PC-9 (cell line): ENCODE measurements around the gene MRPL52.

Experiments
- CTCF ChIP-seq: fragments of 200-600 bp; sonication (generic); conservative IDR thresholded peaks from 2 replicates; pipeline ENCODE4 v1.6.1; 2017; ENCODE audit warnings: mixed run types, antibody characterized with exemption, mild to moderate bottlenecking, moderate library complexity
- EZH2 ChIP-seq: fragments of 200-600 bp; sonication (generic); IDR thresholded peaks from 2 replicates; pipeline ENCODE4 v1.8.0; 2017; ENCODE audit warnings: antibody characterized with exemption, low read depth

- TF ChIP-seq CTCF (no peak), EZH2 (no peak)
Measured at GRCh38 chr14:22822016-22822570, 7.6 kb upstream of the MRPL52 start.
